ENCODE results near the gene PER1. TPM values are rescaled to one million over a fixed set of nuclear protein-coding genes. Genes with fewer than 3 reads are reported as not detected.

PER1 gene
- total and polyA plus RNA-seq, 2 of the 13 experiments (the other 11 are each of a cell fraction or from before 2014, with no cell fraction given) = 2.6 to 3.6 TPM

GRCh38 chr17:8186446-8186786 is 34.2 kb upstream of the PER1 start (continued):
- TF ChIP-seq PRDM4 (CRISPR knock-in tag; IDR thresholded peaks at IDR 0.05; ENCODE audit: borderline replicate concordance) = no peak
- TF ChIP-seq ATF7 (IDR thresholded peaks at IDR 0.05) = no peak
- TF ChIP-seq ATF7 (CRISPR knock-in tag; IDR thresholded peaks at IDR 0.05) = peak; percentile 69; the same call in 1 of the 2 replicates
- no peak for TF ChIP-seq ZNF841 (CRISPR knock-in tag; IDR thresholded peaks at IDR 0.05; ENCODE audit: borderline replicate concordance)
- TF ChIP-seq HDAC1 (CRISPR knock-in tag; IDR thresholded peaks at IDR 0.05) = no peak; the same call in 1 of the 2 replicates
- TF ChIP-seq ZNF441 (CRISPR knock-in tag; IDR thresholded peaks at IDR 0.05; ENCODE audit: borderline replicate concordance) = peak; percentile 55; the same call in 1 of the 2 replicates
- TF ChIP-seq, protein P1, sequence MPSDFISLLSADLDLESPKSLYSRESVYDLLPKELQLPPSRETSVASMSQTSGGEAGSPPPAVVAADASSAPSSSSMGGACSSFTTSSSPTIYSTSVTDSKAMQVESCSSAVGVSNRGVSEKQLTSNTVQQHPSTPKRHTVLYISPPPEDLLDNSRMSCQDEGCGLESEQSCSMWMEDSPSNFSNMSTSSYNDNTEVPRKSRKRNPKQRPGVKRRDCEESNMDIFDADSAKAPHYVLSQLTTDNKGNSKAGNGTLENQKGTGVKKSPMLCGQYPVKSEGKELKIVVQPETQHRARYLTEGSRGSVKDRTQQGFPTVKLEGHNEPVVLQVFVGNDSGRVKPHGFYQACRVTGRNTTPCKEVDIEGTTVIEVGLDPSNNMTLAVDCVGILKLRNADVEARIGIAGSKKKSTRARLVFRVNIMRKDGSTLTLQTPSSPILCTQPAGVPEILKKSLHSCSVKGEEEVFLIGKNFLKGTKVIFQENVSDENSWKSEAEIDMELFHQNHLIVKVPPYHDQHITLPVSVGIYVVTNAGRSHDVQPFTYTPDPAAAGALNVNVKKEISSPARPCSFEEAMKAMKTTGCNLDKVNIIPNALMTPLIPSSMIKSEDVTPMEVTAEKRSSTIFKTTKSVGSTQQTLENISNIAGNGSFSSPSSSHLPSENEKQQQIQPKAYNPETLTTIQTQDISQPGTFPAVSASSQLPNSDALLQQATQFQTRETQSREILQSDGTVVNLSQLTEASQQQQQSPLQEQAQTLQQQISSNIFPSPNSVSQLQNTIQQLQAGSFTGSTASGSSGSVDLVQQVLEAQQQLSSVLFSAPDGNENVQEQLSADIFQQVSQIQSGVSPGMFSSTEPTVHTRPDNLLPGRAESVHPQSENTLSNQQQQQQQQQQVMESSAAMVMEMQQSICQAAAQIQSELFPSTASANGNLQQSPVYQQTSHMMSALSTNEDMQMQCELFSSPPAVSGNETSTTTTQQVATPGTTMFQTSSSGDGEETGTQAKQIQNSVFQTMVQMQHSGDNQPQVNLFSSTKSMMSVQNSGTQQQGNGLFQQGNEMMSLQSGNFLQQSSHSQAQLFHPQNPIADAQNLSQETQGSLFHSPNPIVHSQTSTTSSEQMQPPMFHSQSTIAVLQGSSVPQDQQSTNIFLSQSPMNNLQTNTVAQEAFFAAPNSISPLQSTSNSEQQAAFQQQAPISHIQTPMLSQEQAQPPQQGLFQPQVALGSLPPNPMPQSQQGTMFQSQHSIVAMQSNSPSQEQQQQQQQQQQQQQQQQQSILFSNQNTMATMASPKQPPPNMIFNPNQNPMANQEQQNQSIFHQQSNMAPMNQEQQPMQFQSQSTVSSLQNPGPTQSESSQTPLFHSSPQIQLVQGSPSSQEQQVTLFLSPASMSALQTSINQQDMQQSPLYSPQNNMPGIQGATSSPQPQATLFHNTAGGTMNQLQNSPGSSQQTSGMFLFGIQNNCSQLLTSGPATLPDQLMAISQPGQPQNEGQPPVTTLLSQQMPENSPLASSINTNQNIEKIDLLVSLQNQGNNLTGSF (CRISPR knock-in tag; IDR thresholded peaks at IDR 0.05) = no peak
- TF ChIP-seq ZNF678 (CRISPR knock-in tag; IDR thresholded peaks at IDR 0.05) = no peak
- no peak for TF ChIP-seq TEAD3 (CRISPR knock-in tag; optimal IDR thresholded peaks at IDR 0.05; ENCODE audit: borderline replicate concordance)
- no peak for TF ChIP-seq ZNF24 (IDR thresholded peaks at IDR 0.05)
- TF ChIP-seq E2F5 (CRISPR knock-in tag; conservative IDR thresholded peaks at IDR 0.05) = no peak
- TF ChIP-seq ZNF230 (CRISPR knock-in tag; IDR thresholded peaks at IDR 0.05) = no peak; the same call in 1 of the 2 replicates
- no peak for TF ChIP-seq KDM5B (CRISPR knock-in tag; IDR thresholded peaks at IDR 0.05; ENCODE audit: borderline replicate concordance)
- TF ChIP-seq HNF4A (CRISPR knock-in tag; IDR thresholded peaks at IDR 0.05) = no peak
- no peak for TF ChIP-seq TOPORS (CRISPR knock-in tag; IDR thresholded peaks at IDR 0.05)
- TF ChIP-seq, protein P2, sequence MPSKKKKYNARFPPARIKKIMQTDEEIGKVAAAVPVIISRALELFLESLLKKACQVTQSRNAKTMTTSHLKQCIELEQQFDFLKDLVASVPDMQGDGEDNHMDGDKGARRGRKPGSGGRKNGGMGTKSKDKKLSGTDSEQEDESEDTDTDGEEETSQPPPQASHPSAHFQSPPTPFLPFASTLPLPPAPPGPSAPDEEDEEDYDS (CRISPR knock-in tag; IDR thresholded peaks at IDR 0.05) = no peak
- no peak for TF ChIP-seq SETDB1 (CRISPR knock-in tag; IDR thresholded peaks at IDR 0.05; ENCODE audit: borderline replicate concordance)
- 0 out of 2 replicates have a peak, but pooled peaks have one; percentile 1 for TF ChIP-seq ZNF768 (CRISPR knock-in tag; IDR thresholded peaks at IDR 0.05)
- no peak for TF ChIP-seq ZBTB10 (CRISPR knock-in tag; IDR thresholded peaks at IDR 0.05; ENCODE audit: borderline replicate concordance)
- TF ChIP-seq PAWR (CRISPR knock-in tag; IDR thresholded peaks at IDR 0.05; ENCODE audit: borderline replicate concordance) = 0 out of 2 replicates have a peak, but pooled peaks have one; percentile 34

Data from HepG2 (cell line).